ENCODE results near the gene BICC1.

The BICC1 gene

GRCh38 chr10:58806970-58807628 is 294.4 kb downstream of the BICC1 start:
- in situ Hi-C loops (cut with MboI; ENCODE audit: low sequenced_read_pairs), result no loop called here

- in situ Hi-C loops (cut with MboI; ENCODE audit: low sequenced_read_pairs), result no loop called here
These were observed 295.0 kb downstream of the BICC1 start for GRCh38 chr10:58807629-58808022.

GRCh38 chr10:58810751-58811150 is 298.1 kb downstream of the BICC1 start:
- in situ Hi-C loops (cut with MboI; ENCODE audit: low sequenced_read_pairs), result no loop called here

GRCh38 chr10:58813573-58813972 is 300.9 kb downstream of the BICC1 start:
- in situ Hi-C loops (cut with MboI; ENCODE audit: low sequenced_read_pairs), result no loop called here

- in situ Hi-C loops (cut with MboI; ENCODE audit: low sequenced_read_pairs), result no loop called here
These were observed 304.7 kb downstream of the BICC1 start for GRCh38 chr10:58817201-58817846.

GRCh38 chr10:58818900-58819299 is 306.2 kb downstream of the BICC1 start:
- in situ Hi-C loops (cut with MboI; ENCODE audit: low sequenced_read_pairs), result no loop called here

GRCh38 chr10:58820386-58820785 is 307.7 kb downstream of the BICC1 start:
- in situ Hi-C loops (cut with MboI; ENCODE audit: low sequenced_read_pairs), result no loop called here

GRCh38 chr10:58820861-58821751 is 308.4 kb downstream of the BICC1 start:
- in situ Hi-C loops (cut with MboI; ENCODE audit: low sequenced_read_pairs), result no loop called here

GRCh38 chr10:58821752-58822056 is 309.0 kb downstream of the BICC1 start:
- in situ Hi-C loops (cut with MboI; ENCODE audit: low sequenced_read_pairs), result no loop called here

- in situ Hi-C loops (cut with MboI; ENCODE audit: low sequenced_read_pairs), result no loop called here
These were observed 311.3 kb downstream of the BICC1 start for GRCh38 chr10:58823983-58824382.

GRCh38 chr10:58824396-58824795 is 311.7 kb downstream of the BICC1 start:
- in situ Hi-C loops (cut with MboI; ENCODE audit: low sequenced_read_pairs), result no loop called here

GRCh38 chr10:58826694-58827093 is 314.0 kb downstream of the BICC1 start:
- in situ Hi-C loops (cut with MboI; ENCODE audit: low sequenced_read_pairs), result no loop called here

GRCh38 chr10:58827381-58827780 is 314.7 kb downstream of the BICC1 start:
- in situ Hi-C loops (cut with MboI; ENCODE audit: low sequenced_read_pairs), result no loop called here

GRCh38 chr10:58829839-58830238 is 317.2 kb downstream of the BICC1 start:
- in situ Hi-C loops (cut with MboI; ENCODE audit: low sequenced_read_pairs), result no loop called here

- in situ Hi-C loops (cut with MboI; ENCODE audit: low sequenced_read_pairs), result no loop called here
These were observed 318.0 kb downstream of the BICC1 start for GRCh38 chr10:58830697-58831096.

GRCh38 chr10:58833771-58834561 is 321.3 kb downstream of the BICC1 start:
- in situ Hi-C loops (cut with MboI; ENCODE audit: low sequenced_read_pairs), result no loop called here

- in situ Hi-C loops (cut with MboI; ENCODE audit: low sequenced_read_pairs), result no loop called here
These were observed 323.6 kb downstream of the BICC1 start for GRCh38 chr10:58836176-58836700.

GRCh38 chr10:58836991-58837575 is 324.4 kb downstream of the BICC1 start:
- in situ Hi-C loops (cut with MboI; ENCODE audit: low sequenced_read_pairs), result no loop called here

GRCh38 chr10:58837826-58838225 is 325.2 kb downstream of the BICC1 start:
- in situ Hi-C loops (cut with MboI; ENCODE audit: low sequenced_read_pairs), result no loop called here

GRCh38 chr10:58838561-58839208 is 326.0 kb downstream of the BICC1 start:
- in situ Hi-C loops (cut with MboI; ENCODE audit: low sequenced_read_pairs), result no loop called here
